SK-N-SH treated with all-trans-retinoic acid at 6 μM for 48 hours (cell line): ENCODE results near the gene PRR35.

Experiments used
- ATAC-seq: fragments of 200-7000 bp; cut with Tn5 transposase; 3 replicates; pipeline ENCODE4 v1.9.1; 2020; ENCODE audit warnings: mild to moderate bottlenecking, moderate library complexity
- ARNTL ChIP-seq: fragments of 450-650 bp; formaldehyde crosslinking; IDR thresholded peaks from 2 replicates; pipeline ENCODE4 v1.5.0; 2020; ENCODE audit warnings: low read depth, mild to moderate bottlenecking, moderate library complexity, borderline replicate concordance
- BACH2 ChIP-seq: fragments of 250-450 bp; sonication (Bioruptor Pico); IDR thresholded peaks from 2 replicates; pipeline ENCODE4 v1.9.0; 2021; ENCODE audit warnings: mild to moderate bottlenecking, borderline replicate concordance
- CREB5 ChIP-seq: fragments of 250-450 bp; sonication (Bioruptor Pico); IDR thresholded peaks from 2 replicates; pipeline ENCODE4 v1.5.1; 2020; ENCODE audit warnings: low read depth, mild to moderate bottlenecking, moderate library complexity
- ESRRG ChIP-seq: fragments of 250-450 bp; sonication (Bioruptor Pico); IDR thresholded peaks from 2 replicates; pipeline ENCODE4 v1.6.1; 2021; ENCODE audit warnings: mild to moderate bottlenecking
- GLIS3 ChIP-seq: fragments of 250-450 bp; sonication (Bioruptor Pico); IDR thresholded peaks from 2 replicates; pipeline ENCODE4 v1.5.0; 2020; ENCODE audit warnings: mild to moderate bottlenecking, moderate library complexity
- ISL1 ChIP-seq: fragments of 250-450 bp; sonication (Bioruptor Pico); IDR thresholded peaks from 2 replicates; pipeline ENCODE4 v2.1.2; 2022; ENCODE audit warnings: mild to moderate bottlenecking, moderate library complexity
- OSR1 ChIP-seq: fragments of 250-450 bp; sonication (Bioruptor Pico); IDR thresholded peaks from 2 replicates; pipeline ENCODE4 v1.8.0; 2022; ENCODE audit warnings: moderate library complexity, mild to moderate bottlenecking, inconsistent platforms
- PPARA ChIP-seq: fragments of 250-450 bp; sonication (Bioruptor Pico); IDR thresholded peaks from 2 replicates; pipeline ENCODE4 v1.5.0; 2020; ENCODE audit warnings: mild to moderate bottlenecking, borderline replicate concordance
- RARB ChIP-seq: fragments of 250-450 bp; sonication (Bioruptor Pico); IDR thresholded peaks from 2 replicates; pipeline ENCODE4 v1.8.0; 2021; ENCODE audit warnings: mild to moderate bottlenecking, moderate library complexity
- SNAI2 ChIP-seq: fragments of 250-450 bp; sonication (Bioruptor Pico); IDR thresholded peaks from 2 replicates; pipeline ENCODE4 v1.5.0; 2020; ENCODE audit warnings: mild to moderate bottlenecking, moderate library complexity
- TCF4 ChIP-seq: fragments of 250-450 bp; sonication (Bioruptor Pico); IDR thresholded peaks from 2 replicates; pipeline ENCODE4 v1.8.0; 2021; ENCODE audit warnings: mild to moderate bottlenecking, moderate library complexity, borderline replicate concordance
- TOX ChIP-seq: fragments of 250-450 bp; sonication (Bioruptor Pico); IDR thresholded peaks from 2 replicates; pipeline ENCODE4 v1.8.0; 2021; ENCODE audit warnings: mild to moderate bottlenecking, moderate library complexity, borderline replicate concordance
- ZFP3 ChIP-seq: fragments of 250-450 bp; sonication (Bioruptor Pico); IDR thresholded peaks from 2 replicates; pipeline ENCODE4 v1.5.0; 2020; ENCODE audit warnings: mild to moderate bottlenecking, moderate library complexity
- ZFP30 ChIP-seq: fragments of 450-650 bp; formaldehyde crosslinking; IDR thresholded peaks from 2 replicates; pipeline ENCODE4 v1.5.0; 2022; ENCODE audit warnings: mild to moderate bottlenecking, moderate library complexity
- ZNF565 ChIP-seq: fragments of 450-650 bp; formaldehyde crosslinking; conservative IDR thresholded peaks from 2 replicates; pipeline ENCODE4 v1.5.0; 2020; ENCODE audit warnings: low read depth, mild to moderate bottlenecking, moderate library complexity
- ZNF70 ChIP-seq: fragments of 450-650 bp; formaldehyde crosslinking; IDR thresholded peaks from 2 replicates; pipeline ENCODE4 v1.5.0; 2020; ENCODE audit warnings: mild to moderate bottlenecking, moderate library complexity
- ZNF8 ChIP-seq: fragments of 450-650 bp; formaldehyde crosslinking; IDR thresholded peaks from 2 replicates; pipeline ENCODE4 v1.5.0; 2020; ENCODE audit warnings: mild to moderate bottlenecking, moderate library complexity
- TF ChIP-seq, protein P1 (sequence below): fragments of 250-450 bp; sonication (Bioruptor Pico); IDR thresholded peaks from 2 replicates; pipeline ENCODE4 v1.8.0; 2020; ENCODE audit warnings: mild to moderate bottlenecking, moderate library complexity, borderline replicate concordance
- TF ChIP-seq, protein P2 (sequence below): fragments of 250-450 bp; sonication (Bioruptor Pico); IDR thresholded peaks from 2 replicates; pipeline ENCODE4 v1.8.0; 2021; ENCODE audit warnings: low read depth, mild to moderate bottlenecking, moderate library complexity, borderline replicate concordance
- TF ChIP-seq, protein P3 (sequence below): fragments of 250-450 bp; sonication (Bioruptor Pico); IDR thresholded peaks from 2 replicates; pipeline ENCODE4 v1.5.1; 2021; ENCODE audit warnings: mild to moderate bottlenecking, moderate library complexity
- TF ChIP-seq, protein P4 (sequence below): fragments of 250-450 bp; sonication (Bioruptor Pico); IDR thresholded peaks from 2 replicates; pipeline ENCODE4 v1.5.0; 2020; ENCODE audit warnings: mild to moderate bottlenecking, moderate library complexity

PRR35 gene

DNA sequence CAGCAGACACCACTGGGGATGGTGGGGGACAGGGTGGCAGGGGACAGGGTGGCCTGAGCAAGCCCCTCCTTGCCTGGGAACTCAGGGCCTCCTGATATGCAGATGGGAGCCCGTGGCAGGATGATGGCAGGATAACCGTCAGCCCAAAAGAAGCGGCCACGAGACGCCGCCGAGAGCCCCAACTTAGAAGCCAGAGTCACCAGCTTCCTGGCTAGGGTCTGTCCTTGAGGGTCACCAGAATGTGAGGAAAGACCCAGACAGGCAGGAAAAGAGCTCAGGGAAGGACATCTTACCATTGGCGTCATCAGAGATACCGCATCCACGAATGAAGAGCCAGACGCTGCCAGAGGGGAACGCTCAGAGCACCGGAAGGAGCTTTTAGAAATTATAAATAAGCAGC lies 49.1 kb downstream of the PRR35 start:
- no peak for ATAC-seq
- TF ChIP-seq TOX (CRISPR knock-in tag) (no peak), CREB5 (CRISPR knock-in tag) (no peak)
- TF ChIP-seq, protein P1, sequence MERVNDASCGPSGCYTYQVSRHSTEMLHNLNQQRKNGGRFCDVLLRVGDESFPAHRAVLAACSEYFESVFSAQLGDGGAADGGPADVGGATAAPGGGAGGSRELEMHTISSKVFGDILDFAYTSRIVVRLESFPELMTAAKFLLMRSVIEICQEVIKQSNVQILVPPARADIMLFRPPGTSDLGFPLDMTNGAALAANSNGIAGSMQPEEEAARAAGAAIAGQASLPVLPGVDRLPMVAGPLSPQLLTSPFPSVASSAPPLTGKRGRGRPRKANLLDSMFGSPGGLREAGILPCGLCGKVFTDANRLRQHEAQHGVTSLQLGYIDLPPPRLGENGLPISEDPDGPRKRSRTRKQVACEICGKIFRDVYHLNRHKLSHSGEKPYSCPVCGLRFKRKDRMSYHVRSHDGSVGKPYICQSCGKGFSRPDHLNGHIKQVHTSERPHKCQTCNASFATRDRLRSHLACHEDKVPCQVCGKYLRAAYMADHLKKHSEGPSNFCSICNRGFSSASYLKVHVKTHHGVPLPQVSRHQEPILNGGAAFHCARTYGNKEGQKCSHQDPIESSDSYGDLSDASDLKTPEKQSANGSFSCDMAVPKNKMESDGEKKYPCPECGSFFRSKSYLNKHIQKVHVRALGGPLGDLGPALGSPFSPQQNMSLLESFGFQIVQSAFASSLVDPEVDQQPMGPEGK = no peak
- TF ChIP-seq, protein P2, sequence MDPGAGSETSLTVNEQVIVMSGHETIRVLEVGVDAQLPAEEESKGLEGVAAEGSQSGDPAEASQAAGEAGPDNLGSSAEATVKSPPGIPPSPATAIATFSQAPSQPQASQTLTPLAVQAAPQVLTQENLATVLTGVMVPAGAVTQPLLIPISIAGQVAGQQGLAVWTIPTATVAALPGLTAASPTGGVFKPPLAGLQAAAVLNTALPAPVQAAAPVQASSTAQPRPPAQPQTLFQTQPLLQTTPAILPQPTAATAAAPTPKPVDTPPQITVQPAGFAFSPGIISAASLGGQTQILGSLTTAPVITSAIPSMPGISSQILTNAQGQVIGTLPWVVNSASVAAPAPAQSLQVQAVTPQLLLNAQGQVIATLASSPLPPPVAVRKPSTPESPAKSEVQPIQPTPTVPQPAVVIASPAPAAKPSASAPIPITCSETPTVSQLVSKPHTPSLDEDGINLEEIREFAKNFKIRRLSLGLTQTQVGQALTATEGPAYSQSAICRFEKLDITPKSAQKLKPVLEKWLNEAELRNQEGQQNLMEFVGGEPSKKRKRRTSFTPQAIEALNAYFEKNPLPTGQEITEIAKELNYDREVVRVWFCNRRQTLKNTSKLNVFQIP (CRISPR knock-in tag) = no peak

DNA sequence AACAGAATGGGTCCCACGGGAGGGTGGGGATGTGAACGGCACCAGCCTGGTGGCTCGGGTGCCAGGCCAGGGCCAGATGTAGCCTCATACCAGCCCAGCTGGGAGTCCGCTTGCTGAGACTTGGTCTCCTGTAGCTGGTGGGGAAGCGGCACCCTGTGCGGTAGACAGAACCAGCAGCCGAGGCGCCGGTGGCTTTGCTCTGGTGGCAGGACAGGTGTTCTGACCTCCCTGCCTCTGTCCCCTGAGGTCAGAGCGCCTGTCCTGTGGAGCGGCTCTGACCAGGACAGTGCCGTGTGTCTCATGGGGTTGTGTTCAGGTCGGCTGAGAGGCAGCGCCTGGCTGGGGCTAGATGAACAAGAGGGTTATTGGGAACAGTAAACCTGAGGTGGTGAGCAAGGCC lies 49.8 kb downstream of the PRR35 start:
- ATAC-seq = no peak
- TF ChIP-seq BACH2 (CRISPR knock-in tag) (no peak), ZFP3 (CRISPR knock-in tag) (no peak), TOX (CRISPR knock-in tag) (no peak), ESRRG (CRISPR knock-in tag) (no peak), PPARA (no peak), RARB (CRISPR knock-in tag) (no peak), ARNTL (CRISPR knock-in tag) (no peak)

DNA sequence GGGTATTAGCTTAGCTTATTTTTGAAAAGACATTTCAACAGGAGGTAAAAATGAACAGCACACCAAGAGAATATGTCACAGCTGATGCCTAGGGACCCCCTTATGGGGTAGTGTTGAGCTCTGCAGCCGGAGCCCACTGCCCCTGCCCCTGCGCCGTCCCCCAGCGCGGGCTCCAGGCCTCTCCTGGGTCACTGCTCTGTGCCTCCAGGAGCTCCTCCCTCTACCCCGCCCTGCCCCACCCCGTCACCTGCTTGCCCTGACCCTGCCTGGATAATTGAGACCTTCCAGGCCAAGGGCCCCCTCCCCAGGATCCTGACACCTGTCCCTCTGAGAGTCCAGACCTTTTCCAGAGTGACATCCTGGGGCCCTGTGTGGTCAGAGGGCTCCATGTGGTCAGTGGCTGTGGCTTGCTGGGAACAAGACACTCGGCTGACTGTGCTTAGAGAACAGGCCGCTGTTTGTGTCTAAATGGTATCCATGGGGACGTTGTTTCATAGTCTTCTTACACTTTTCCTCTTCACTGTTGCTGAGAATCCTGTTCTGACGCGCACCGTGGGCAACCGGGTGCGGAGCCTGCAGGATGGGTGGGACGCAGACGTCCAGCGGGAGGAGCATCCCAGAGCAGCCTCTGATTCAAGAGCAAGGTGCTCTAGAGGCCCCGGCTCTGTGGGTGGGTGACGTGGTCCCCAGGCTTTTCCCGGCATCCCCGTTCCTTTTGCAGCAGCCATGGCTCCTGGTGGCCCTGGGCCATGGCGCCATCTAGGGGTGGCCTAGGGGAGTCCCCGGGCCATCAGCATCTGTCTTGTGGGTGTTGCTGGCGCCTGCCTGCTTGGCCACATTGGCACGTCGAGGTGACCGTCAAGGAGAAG lies 50.6 kb downstream of the PRR35 start:
- peak; percentile 60; the same call in 2 of the 3 replicates for ATAC-seq
- TF ChIP-seq GLIS3 (CRISPR knock-in tag) (no peak), OSR1 (CRISPR knock-in tag) (no peak), ZNF70 (CRISPR knock-in tag) (no peak), RARB (CRISPR knock-in tag) (no peak), ZNF8 (CRISPR knock-in tag) (no peak), CREB5 (CRISPR knock-in tag) (no peak), TOX (CRISPR knock-in tag) (no peak), ARNTL (CRISPR knock-in tag) (no peak), BACH2 (CRISPR knock-in tag) (no peak), ZFP3 (CRISPR knock-in tag) (no peak), ZFP30 (CRISPR knock-in tag) (no peak)
- TF ChIP-seq, protein P2 (CRISPR knock-in tag) = no peak

- ATAC-seq = no peak
- TF ChIP-seq TOX (CRISPR knock-in tag) (no peak), CREB5 (CRISPR knock-in tag) (no peak), SNAI2 (CRISPR knock-in tag) (no peak), ZNF565 (no peak), TCF4 (CRISPR knock-in tag) (no peak), ZNF8 (CRISPR knock-in tag) (no peak), ISL1 (CRISPR knock-in tag) (no peak), ZFP3 (CRISPR knock-in tag) (no peak)
- TF ChIP-seq, protein P3, sequence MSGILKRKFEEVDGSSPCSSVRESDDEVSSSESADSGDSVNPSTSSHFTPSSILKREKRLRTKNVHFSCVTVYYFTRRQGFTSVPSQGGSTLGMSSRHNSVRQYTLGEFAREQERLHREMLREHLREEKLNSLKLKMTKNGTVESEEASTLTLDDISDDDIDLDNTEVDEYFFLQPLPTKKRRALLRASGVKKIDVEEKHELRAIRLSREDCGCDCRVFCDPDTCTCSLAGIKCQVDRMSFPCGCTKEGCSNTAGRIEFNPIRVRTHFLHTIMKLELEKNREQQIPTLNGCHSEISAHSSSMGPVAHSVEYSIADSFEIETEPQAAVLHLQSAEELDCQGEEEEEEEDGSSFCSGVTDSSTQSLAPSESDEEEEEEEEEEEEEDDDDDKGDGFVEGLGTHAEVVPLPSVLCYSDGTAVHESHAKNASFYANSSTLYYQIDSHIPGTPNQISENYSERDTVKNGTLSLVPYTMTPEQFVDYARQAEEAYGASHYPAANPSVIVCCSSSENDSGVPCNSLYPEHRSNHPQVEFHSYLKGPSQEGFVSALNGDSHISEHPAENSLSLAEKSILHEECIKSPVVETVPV (CRISPR knock-in tag) = no peak
- TF ChIP-seq, protein P4, sequence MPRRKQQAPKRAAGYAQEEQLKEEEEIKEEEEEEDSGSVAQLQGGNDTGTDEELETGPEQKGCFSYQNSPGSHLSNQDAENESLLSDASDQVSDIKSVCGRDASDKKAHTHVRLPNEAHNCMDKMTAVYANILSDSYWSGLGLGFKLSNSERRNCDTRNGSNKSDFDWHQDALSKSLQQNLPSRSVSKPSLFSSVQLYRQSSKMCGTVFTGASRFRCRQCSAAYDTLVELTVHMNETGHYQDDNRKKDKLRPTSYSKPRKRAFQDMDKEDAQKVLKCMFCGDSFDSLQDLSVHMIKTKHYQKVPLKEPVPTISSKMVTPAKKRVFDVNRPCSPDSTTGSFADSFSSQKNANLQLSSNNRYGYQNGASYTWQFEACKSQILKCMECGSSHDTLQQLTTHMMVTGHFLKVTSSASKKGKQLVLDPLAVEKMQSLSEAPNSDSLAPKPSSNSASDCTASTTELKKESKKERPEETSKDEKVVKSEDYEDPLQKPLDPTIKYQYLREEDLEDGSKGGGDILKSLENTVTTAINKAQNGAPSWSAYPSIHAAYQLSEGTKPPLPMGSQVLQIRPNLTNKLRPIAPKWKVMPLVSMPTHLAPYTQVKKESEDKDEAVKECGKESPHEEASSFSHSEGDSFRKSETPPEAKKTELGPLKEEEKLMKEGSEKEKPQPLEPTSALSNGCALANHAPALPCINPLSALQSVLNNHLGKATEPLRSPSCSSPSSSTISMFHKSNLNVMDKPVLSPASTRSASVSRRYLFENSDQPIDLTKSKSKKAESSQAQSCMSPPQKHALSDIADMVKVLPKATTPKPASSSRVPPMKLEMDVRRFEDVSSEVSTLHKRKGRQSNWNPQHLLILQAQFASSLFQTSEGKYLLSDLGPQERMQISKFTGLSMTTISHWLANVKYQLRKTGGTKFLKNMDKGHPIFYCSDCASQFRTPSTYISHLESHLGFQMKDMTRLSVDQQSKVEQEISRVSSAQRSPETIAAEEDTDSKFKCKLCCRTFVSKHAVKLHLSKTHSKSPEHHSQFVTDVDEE (CRISPR knock-in tag) = no peak
Observed at GRCh38 chr16:615122-615521, 54.9 kb downstream of the PRR35 start.
